Measurements from ENCODE around the gene DIP2C.
"Not testable (repeated sequence)": the region's sequence is repeated elsewhere in the genome, so short reads cannot be mapped to it uniquely, and the experiment has no call there.

The DIP2C gene

DNA sequence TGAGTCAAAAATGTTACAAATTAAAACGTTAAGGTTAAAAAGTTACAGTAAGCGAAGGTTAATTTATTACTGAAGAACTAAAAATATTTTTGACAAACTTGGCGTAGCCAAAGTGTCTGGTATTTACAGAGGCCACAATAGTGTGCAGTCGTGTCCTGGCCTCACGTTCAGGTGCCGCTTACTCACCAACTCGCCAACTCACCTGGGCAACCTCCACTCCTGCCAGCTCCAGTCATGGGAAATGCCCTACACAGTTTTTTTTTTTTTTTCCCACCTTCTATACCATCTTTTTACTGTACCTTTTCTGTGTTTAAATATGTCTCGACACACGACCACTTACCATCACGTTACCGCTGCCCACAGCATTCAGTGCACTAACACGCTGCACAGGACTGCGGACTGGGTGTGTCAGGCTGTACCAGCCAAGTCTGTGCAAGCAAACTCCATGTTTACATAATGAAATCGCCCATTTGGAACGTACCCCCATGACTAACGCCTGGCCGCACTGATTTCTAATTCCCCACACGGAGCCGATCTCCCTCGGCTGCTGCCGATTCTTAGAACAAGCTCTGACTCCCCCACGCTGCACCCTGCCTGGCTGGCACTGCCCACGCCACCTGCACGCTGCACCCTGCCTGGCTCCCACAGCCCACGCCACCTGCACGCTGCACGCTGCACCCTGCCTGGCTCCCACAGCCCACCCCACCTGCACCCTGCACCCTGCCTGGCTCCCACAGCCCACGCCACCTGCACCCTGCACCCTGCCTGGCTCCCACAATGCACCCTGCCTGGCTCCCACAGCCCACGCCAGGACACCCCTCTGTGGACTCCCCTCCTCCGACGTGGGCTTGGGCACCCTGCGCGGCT, 351.1 kb downstream of the DIP2C start:
- DNase-seq: peak in 1 of 2 experiments; percentile 57

DNA sequence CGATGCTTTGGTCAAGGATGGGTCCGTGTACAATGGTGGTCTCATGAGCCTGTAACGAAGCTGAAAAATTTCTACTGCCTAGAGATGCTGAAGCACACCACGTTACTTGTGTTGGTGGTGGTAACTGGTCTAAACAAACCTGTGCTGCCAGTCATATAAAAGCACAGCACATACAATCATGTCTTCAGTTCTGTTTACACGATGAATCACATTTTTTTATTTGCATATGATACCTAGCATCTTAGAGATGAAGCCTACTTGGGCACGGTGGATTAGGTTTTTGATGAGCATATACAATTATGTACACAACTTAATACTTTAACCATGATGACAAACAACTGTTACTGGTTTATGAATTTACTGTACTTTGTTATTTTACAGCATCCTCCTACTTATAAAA, 353.2 kb downstream of the DIP2C start:
- no peak for DNase-seq

DNA sequence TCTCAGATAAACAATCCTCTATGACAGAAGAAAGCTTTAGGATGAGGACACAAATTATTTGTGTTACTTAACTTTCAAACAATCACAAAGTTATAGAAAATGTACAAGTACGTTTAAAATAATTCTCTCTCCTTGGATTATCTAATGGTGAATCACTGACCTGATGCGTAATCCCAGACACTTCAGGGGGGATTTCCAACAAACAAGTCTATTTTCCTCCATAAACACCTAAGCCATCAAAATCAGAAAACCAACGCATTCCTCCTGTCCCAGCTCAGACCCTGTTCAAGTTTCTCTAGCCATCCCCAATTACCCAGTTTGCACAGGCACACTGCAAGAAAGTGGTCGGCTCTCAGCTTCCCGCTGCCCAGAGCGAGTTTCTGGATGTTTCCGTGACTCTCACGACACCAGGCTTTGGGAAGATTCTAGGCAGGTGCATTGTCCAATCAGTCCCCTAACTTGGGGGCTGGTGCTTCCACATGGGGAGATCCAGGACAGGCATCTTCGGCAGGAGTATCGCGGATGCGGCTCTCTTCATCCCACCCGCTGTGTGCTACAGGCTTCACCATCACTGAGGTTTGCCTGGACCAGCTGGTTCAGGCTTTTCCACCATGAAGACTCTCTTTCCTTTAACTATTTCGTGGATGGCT, 354.2 kb downstream of the DIP2C start:
- DNase-seq: no peak

DNA sequence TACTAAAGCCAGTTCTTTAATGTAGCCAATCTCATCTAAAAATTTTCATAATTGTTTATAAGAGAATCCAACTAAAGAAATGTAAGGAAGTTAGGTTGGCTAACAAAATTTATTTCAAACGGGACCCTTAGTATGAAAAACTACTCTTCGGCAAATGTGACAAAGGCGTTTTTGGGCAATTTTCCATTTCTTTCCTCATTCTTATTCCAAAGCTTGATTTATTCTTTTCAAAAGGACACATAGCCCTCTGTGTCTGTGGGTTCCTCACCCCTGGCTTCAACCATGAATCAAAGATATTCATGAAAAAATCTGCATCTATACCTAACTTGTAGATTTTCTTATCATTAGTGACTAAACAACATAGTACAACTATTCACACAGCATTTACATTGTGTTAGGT, 358.3 kb downstream of the DIP2C start:
- DNase-seq: no peak

DNA sequence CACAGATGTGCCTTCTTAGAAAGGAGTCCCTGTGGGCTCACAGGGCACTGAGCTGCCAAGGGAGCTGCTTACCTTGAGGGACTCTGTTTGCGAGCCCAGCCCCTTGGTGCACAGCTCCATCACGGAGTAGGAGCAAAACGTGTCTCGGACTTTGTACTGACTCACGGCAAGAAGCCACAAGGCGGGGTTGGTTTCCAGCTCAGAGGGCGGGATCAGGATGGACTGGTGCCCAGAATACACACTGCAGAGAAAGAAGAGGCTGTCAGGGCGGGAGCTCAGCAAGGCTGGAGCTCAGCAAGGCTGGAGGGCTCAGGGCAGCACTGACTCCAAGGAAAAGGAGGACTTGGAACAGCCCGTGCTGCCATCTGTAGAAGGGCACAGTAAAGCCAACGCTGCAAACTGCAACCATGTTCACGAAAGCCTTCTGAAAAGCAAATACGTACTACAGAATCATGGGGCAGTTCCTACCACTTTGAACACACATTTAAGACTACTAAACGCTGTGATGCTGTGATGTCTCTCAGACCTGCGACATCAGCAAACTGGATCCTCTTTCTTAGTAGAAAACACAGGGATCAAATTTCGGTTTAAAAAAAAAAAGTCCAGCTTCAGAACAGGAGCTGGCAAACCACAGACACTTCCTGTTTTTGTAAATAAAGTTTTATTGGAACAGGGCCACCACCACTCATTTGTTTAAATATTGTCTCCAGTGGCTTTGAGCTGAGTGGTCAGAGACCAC, 359.9 kb downstream of the DIP2C start:
- peak; percentile 61 to 73 for DNase-seq

DNA sequence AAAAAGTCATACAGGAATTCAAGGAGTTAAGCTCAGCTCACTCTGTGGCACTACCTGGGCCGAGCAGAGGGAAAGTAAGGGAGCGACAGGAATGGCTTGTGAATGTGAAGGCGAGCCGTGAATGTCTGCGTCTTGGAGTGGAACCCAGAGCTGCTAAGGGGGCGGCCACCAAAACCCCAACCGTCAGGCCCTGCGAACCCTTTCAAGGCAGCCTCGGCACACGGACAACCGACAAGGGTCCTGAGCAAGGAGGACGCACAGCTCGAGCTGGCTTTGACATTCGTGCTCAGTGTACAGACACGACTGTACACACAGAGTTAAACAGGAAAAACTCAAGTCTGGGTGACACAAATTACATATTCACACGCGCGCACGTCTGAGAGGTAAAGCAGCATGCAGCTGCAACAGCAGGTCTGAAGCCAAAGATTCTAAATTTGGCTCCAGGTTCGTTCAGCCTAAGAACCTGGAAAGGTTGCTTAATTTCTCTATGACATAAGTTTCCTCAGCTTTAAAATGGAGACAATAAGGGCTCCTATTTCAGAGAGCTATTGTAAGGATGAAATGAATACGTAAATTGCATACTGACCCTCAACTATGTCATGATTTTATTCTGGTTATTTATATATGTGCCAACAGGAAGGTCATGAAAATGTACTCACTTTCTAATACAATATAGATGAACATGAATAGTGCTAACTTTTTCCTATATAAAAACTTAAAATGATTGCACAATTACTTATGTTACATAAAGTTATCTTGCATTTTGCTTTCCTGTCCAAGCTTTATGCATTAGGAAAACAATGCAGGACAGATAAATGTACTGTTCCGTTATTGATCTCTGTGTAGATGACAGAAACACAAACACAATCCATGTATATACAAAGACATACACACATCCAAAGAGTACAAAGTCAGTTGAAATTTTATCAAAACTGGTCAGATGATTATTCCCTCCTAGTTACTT, 361.3 kb downstream of the DIP2C start:
- DNase-seq: no peak

DNA sequence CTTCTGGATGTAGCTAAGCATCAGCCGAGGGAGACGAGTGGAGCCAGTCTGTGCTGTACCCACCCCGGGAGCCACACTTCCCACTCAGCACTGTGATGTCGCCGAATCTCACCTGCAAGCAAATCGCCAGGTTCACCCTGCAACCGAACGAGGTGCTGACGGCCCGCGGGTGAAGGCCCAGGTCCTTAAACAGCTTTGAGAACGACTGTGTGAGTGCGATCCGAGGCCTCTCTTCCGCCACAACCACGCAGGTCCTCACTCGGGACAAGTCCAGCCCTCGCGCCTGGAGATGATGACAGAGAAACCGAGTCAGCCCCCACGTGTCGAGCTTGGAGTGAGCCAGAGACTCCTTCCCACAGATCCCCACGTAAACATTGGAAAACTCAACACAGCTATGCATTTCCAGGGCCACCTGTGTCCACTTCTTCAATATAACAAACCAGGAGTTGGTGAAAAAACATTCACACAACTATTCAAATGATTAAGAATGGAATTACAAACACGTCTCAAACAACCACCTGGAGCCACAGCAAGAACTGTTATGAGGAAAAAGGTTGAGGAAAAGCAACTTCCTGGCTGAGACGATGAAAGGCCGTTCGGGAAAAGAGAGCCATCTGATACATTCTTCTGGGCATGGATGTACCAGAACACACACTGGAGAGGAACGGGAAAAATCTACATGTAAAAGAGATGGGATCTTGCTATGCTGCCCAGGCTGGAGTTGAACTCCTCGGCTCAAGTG, 362.4 kb downstream of the DIP2C start:
- no peak for DNase-seq

DNA sequence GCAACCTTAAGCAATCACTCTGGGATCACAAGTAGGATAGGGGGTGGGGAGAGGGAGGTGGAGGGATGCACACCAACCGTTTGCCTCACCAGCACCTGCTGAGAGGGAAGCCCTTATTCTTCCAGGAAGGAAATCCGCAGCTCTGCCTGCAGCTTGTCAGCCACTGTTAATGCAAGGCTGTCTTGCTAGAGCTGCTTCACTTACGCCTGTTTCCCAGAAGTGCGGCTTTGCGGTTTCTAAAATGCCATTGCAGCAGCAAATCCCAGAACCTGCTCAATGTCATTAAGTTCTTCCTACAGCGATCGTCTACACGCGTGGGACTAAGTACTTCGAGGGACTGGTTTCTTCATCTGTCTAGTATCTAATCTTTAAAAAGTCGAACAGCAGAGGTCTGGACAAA, 363.1 kb downstream of the DIP2C start:
- no peak for DNase-seq

DNA sequence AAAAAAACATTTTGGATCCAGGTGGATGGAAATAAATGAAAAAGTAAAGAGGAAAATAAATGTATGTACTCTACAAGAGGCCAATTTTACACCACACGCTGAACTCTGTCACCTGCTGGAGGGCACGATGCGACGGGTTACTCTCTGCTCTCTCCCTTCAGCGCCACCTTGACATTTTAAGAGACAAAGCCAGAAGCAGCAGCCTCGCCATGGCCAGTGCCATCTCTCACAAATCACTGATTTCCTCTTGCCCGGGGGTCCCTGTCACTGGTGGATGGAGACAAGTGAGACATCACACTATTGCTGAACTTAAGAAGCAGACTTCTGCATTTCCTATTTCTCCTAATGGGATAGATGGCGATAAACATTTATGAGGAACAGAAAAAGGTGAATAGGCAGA, 364.2 kb downstream of the DIP2C start:
- no peak for DNase-seq

DNA sequence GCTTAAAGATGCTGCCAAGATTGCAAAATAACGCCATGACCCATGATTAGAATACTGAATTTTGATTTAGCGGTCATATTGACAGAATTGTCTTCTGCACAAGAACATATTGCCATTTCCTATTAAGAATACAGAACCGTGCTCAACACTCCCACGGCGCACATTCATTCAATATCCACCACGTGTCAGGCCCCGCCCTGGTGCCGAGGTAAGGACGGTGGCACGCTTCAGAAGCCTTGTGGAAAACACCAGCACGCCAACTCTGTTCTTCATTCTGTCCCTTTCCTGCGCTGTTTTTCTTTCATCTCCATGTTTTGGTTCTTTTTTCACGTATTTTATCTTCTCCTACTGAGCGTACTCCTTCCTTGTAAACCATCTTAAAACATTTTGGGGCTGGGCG, 364.9 kb downstream of the DIP2C start:
- DNase-seq: no peak

DNA sequence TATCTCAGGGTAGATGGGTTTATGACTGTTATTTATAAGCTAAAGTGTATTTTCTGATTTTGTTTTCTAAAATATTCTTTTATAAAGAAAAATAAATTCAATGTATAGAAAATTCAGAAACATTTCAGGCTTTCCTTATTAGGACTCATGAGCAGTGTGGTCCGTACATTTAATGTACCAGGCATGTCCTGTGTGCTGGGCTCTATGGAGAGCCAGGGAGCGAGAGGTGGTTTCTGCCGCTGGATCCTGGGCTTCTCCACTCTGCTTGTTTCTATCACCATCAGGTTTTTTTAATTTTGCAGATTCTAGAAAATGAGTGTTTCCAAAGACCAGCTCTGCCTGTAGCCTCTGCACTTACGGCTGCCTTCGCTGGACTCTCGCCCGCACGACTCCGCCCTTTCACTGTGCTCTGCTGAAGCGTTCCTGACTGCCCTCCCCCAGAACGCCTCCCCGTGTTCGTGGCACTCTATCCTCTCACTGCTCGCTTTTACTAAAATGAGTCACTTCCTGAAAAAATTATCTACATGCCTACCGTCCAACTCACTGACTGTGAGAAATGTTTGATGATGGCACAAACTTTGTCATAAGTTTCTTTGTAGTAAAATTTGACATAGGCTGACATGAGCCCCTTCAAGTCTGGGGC, 365.7 kb downstream of the DIP2C start:
- DNase-seq: no peak

DNA sequence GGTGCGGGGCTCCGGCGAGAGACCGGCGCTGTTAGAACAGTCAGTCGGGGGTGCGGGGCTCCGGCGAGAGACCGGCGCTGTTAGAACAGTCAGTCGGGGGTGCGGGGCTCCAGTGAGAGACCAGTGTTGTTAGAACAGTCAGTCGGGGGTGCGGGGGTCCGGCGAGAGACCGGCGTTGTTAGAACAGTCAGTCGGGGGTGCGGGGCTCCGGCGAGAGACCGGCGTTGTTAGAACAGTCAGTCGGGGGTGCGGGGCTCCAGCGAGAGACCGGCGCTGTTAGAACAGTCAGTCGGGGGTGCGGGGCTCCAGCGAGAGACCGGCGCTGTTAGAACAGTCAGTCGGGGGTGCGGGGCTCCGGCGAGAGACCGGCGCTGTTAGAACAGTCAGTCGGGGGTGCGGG, 366.4 kb downstream of the DIP2C start:
- not testable (repeated sequence) for DNase-seq

DNA sequence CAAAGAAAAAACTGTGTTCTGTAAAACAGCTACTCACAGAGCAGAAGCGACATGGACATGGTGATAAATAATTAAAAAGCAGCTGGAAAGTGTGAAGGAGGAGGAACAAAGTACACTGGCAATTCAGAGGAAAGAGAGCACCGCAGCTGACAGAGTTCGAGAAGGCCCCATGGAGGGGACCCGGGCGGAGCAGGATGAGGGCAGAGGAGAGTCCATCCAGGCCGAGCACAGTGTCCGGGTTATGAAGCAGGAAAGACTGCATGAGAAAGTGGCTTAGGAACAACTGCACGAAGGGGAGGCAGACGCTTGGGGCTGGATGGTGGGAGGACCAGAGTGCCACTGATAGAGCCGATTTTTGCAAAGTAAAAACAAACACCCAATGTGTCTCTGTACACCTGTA, 368.7 kb downstream of the DIP2C start:
- DNase-seq: no peak

DNA sequence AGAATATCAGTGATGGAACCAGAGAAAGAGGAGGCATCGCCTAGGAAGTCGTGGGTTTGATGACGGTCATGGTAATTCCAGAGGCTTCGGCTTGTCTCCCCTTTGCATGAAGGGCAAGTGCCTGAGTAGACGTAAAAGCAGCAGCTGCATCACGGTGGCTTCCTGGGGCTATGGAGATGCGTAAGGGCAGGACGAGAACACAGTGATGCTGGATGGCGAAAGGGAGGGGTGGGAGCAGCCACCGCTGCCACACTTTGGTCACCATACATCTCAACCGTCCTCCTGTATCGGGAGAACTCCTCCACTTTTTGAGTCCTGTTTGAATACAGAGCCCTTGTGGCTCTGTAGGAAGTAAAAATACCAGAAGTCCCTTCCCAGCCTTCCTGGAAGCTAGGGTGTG, 371.5 kb downstream of the DIP2C start:
- no peak for DNase-seq

DNA sequence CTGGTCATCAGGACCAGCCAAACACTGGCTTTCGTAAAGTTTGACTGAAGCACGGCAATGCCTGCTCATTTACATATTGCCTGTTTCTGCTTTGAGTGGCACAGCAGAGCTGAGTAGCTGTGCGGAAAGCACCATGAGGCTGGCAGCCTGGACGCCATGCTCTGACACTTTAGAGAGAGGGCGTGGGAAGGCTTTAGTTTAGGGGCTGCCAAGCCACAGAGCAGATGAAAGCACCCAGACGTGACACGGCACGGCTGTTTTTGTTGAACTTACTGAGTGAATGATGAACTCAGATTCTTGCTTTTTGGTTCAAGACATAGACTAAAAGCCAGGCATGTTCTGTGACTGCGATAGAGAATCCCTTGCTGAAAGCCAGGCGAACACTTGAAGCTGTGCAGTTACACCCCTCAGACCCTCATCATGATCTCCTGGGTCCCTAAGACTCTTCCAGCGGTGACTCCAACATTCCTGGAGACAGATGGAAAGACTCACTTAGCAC, 372.1 kb downstream of the DIP2C start:
- DNase-seq: no peak

DNA sequence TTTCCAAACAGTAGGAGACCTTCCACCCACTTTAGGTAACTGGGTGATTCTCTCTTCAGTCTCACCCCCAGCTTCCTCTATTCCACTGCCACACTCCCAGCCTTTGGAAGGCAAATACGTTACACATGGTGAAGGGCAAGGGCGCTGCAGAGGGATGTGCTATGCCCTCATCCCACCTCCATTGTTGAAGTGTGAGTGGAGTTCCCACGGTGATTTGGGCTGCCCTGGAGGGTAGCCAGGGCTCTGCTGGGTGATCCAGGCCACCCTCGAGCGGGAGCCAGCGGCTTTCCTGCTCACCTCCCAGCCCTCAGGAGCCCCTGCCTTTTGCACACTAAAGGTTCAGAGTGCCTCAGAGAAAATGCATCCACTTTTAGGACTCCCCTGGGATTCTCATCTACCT, 373.1 kb downstream of the DIP2C start:
- no peak for DNase-seq

DNA sequence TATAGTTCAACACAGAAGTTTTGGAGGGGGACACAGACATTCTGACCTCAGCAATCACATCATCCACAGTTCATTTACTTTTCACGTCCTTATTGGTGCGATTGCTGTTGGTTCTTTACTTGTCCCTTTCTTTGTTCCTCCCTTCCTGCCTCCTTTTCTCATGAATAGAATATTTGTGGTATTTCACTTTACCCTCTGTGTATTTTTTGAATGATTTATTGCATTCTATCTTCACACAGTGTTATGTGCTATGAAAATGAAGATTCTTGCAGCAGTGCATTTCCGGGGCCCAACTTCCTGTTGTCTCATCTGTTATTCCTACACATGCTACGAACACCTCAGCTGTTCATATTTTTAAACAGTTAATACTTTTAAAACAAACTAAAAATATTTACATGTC, 374.6 kb downstream of the DIP2C start:
- no peak for DNase-seq

DNA sequence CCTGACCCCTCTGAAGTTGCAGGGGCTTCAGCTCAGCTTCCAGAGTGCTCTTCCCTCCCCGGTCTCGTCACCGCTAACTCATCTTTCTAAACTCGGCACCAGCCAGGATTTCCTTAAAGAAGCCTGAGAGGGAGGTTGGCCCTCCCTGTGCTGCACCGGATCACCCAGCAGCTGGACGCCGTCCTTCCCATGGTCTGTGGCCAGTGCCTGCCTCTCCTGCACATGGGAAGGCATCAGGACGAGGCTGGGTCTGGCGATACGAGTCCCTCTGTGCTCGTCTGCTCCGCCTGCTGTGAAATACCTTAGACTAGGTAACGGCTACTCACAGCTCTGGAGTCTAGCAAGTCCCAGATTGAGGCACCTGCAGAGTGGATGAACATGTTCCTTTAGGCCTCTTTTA, 375.1 kb downstream of the DIP2C start:
- DNase-seq: no peak

DNA sequence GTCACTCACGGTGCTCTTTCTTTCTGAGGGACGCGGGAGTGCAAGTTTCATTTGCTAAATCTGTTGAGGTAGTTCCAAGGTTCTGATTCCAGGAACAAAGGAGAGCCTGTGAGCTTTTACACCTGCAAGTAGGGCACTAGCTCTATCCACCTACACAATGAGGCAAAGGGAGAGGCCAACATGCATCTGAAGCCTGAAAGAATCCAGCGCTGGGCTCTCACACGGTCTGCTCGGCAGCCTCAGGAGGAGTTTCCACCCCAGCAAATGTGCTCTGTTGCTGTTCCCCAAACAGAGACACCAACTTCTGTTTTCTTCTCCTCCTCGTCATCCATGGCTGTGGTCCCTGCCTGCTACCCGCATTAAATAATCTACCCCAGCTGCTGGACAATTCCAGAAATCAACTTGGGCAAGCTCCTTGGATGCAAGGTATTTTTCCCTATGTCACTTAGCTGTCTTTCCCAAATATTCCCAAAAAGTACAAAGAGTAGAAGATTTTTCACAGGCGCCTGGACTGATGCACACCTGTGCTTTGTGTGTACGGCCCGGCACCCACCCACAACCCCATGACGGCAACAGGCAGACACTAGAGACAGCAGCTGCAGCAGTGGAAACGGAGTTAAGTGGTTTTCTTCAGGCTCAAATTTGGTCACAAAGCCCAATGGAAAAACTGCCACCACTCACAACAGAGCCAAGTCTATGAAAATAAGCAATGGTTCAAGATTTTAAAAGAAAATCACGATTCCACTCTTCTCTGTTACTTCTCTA, 377.4 kb downstream of the DIP2C start:
- no peak for DNase-seq

DNA sequence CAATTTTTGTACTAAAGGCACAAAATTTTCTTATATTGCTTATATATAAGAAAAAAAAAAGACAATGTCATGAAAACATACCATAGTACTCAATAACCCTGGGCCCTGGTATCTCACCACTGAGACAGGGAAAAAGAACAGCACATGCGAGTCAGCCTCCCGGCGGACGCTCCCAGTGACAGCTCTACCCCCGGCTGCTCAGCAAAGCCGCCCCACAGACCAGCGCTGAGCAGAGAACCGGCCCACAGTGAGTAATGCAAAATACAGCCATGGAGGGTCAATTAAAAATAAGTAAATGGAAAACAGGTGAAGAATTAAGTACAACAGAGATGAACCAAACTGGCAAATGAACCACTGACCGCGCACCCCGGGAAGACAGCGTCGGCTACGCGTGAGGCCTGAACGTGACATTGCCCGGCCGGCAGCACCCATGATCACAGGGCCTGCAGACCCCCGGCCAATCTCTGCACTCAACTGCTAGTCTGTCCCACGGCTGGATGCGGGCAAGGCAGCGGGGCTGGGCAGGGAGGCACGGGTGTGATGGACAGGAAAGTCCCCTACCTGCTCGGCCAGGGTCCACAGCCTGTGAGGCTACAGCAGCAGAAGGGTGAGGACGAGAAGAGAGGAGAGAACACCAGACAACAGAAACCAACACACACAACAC, 378.4 kb downstream of the DIP2C start:
- DNase-seq: no peak
